Right atrium auricular region (tissue), 2 donors: ENCODE data around the gene TMTC4. TPM values are rescaled to one million over a fixed set of nuclear protein-coding genes. Genes with fewer than 3 reads are reported as not detected.

Experiments used
- DNase-seq: peaks from one replicate; pipeline ENCODE4 v3.0.0-alpha.2; 2019; ENCODE audit warnings: low spot score
- H3K27ac ChIP-seq, 2 donors: fragments of 200-600 bp; sonication (generic); 1 replicate in 1 of 2; 2 replicates in 1 of 2; pipeline ENCODE4 v1.5.1; 2016 to 2019
- H3K27me3 ChIP-seq, 2 donors: fragments of 200-600 bp; sonication (generic); one replicate each; pipeline versions ENCODE4 v1.5.1 to v1.6.0; 2017 to 2019
- H3K36me3 ChIP-seq: fragments of 200-600 bp; sonication (generic); one replicate; pipeline ENCODE4 v1.5.1; 2016
- H3K4me1 ChIP-seq, 2 donors: fragments of 200-600 bp; sonication (generic); one replicate each; pipeline versions ENCODE4 v1.5.1 to v1.6.0; 2017 to 2019
- H3K4me3 ChIP-seq, 2 donors: fragments of 200-600 bp; sonication (generic); 1 replicate in 1 of 2; 2 replicates in 1 of 2; pipeline ENCODE4 v1.5.1; 2017 to 2019; ENCODE audit warnings: mild to moderate bottlenecking in 1 of 2, moderate library complexity in 1 of 2
- H3K9me3 ChIP-seq, 2 donors: fragments of 200-600 bp; sonication (generic); one replicate each; pipeline ENCODE4 v1.5.1; 2019
- total RNA-seq, 2 donors: library from RNA; depleted of rRNA; stranded (reverse); fragments of >200 nt; gene quantifications; one replicate each; pipeline ENCODE4 v1.1.0, GENCODE V29; 2016
- TF ChIP-seq, protein P1 (sequence below), 2 donors: fragments of 200-600 bp; sonication (generic); IDR thresholded peaks; one replicate each; pipeline ENCODE4 v1.5.1; 2019; ENCODE audit warnings: antibody characterized with exemption in 2 of 2

TMTC4 gene
- total RNA-seq, 2 donors from 2014 or later, result 3.5 to 7.6 TPM

DNA sequence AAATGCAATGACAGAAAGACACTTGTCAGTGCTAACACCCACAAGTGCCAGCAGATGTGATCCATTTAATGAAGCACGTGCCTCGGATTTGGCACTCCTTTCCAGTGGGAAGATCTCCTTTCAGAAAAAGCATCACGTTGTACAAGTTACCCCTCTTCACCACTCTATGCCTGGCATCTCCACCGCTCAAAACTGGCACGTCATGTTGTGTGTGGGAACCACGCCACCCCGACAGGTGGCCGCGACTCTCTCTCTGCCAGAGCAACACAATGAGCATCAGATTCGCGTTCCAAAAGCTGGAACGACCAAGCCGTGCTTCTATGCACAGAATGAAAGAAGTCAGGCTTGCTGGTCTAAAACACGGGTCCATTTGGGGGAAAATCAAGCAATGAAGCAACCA lies 24.3 kb downstream of the TMTC4 start:
- Histone ChIP-seq H3K9me3 (no peaks in the 10 kb centered on the region), H3K27me3 (no peaks in the 10 kb centered on the region), H3K27ac (no peak overlapping the region), H3K4me3 (no peak overlapping the region), H3K4me1 (no peaks in the 10 kb centered on the region), H3K36me3 (no peaks in the 10 kb centered on the region)
- DNase-seq, result no peak
- TF ChIP-seq, protein P1, sequence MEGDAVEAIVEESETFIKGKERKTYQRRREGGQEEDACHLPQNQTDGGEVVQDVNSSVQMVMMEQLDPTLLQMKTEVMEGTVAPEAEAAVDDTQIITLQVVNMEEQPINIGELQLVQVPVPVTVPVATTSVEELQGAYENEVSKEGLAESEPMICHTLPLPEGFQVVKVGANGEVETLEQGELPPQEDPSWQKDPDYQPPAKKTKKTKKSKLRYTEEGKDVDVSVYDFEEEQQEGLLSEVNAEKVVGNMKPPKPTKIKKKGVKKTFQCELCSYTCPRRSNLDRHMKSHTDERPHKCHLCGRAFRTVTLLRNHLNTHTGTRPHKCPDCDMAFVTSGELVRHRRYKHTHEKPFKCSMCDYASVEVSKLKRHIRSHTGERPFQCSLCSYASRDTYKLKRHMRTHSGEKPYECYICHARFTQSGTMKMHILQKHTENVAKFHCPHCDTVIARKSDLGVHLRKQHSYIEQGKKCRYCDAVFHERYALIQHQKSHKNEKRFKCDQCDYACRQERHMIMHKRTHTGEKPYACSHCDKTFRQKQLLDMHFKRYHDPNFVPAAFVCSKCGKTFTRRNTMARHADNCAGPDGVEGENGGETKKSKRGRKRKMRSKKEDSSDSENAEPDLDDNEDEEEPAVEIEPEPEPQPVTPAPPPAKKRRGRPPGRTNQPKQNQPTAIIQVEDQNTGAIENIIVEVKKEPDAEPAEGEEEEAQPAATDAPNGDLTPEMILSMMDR (IDR thresholded peaks at IDR 0.05), result no peak

DNA sequence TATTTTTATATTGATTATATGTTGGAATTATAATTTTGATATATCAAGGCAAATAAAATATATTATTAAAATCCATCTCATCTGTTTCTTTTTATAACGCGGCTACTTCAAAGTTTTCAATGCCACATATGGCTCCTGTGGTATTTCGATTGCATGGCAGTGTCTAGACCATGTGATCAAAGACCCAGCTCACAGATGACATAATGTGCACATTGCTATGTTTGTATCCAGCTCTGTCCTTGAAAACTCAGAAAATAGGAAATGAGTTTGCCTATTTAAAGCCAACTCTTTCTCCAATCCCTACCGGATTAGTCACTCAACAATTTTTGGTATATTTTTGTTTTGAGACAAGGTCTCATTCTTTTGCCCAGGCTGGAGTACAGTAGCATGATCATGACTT lies 26.2 kb downstream of the TMTC4 start:
- Histone ChIP-seq H3K27me3 (no peaks in the 10 kb centered on the region), H3K4me1 (no peaks in the 10 kb centered on the region), H3K36me3 (no peaks in the 10 kb centered on the region), H3K9me3 (no peaks in the 10 kb centered on the region), H3K27ac (no peak overlapping the region), H3K4me3 (no peak overlapping the region)
- no peak for DNase-seq
- TF ChIP-seq, protein P1 (IDR thresholded peaks at IDR 0.05), result no peak

DNA sequence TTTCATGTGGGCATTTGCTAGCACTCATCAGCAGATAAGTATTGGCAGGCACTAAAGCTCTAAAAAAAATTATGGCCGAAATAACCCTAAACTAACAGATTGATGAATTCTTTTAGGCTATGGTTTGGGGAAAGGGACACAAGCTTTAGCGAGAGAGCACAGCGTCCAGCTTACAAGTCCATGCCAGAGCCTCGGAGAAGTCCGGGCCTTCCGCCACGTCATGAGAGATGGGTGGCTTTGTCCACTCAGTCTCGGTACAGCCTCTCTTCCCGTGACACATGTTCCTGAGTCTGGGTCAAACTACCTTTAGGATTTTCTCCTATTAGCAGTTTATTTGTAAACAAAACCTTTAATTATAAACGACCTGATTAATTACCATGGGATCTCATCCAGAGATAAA lies 27.7 kb downstream of the TMTC4 start:
- Histone ChIP-seq H3K36me3 (no peaks in the 10 kb centered on the region), H3K4me3 (no peak overlapping the region), H3K4me1 (no peaks in the 10 kb centered on the region), H3K27ac (no peak overlapping the region), H3K27me3 (no peaks in the 10 kb centered on the region), H3K9me3 (no peaks in the 10 kb centered on the region)
- TF ChIP-seq, protein P1 (IDR thresholded peaks at IDR 0.05), result no peak
- DNase-seq, result no peak

DNA sequence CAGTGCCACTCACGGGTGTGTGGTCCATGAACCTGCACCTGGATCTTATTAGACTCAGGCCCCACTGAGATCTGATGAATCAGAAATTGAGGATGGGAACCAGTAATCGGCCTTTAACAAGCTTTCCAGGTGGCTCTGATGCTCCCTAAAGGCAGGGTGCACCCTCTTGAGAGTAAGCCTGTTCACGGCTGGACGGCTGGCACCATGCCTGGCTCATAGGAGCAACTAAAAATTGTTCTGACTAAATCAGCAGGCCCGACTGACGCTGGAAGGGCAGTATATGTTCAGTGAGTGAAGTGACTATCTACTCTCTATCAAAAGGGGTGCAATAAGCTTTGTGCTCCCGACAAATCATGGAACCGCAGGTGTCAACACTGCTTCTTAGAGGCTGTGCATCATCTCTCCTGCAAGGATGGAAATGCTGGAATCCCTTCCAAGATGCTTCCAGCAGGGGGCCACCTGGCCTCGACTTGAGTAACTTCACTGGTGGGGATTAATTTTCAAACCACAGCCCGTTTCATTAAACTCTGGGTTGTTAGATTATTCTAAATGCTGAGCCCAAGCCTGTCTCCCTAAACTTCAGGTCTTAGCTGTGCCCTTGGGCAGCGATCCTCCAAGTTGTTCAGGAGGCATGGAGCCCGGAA lies 28.4 kb downstream of the TMTC4 start:
- Histone ChIP-seq H3K4me1 (no peaks in the 10 kb centered on the region), H3K36me3 (no peaks in the 10 kb centered on the region), H3K27ac (no peak overlapping the region), H3K27me3 (no peaks in the 10 kb centered on the region), H3K4me3 (no peak overlapping the region), H3K9me3 (no peaks in the 10 kb centered on the region)
- TF ChIP-seq, protein P1 (IDR thresholded peaks at IDR 0.05), result peak; percentile 18 to 42
- no peak for DNase-seq

DNA sequence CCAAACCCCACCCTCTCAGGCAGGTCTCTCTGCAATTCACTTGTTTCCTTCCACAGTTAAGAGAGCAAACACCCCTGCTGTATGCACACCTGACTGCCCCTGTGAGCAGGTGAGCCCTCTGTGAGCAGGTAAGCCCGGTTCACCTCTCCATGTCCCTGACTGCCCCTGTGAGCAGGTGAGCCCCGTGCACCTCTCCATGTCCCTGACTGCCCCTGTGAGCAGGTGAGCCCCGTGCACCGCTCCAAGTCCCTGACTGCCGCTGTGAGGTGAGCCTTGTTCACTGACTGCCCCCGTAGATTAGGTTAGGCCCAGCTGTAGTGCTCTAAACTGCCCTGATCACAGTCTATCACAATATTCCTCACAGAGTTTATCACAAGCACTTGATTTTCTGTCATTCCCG lies 29.2 kb downstream of the TMTC4 start:
- Histone ChIP-seq H3K4me3 (no peak overlapping the region), H3K9me3 (no peaks in the 10 kb centered on the region), H3K27me3 (no peaks in the 10 kb centered on the region), H3K27ac (no peak overlapping the region), H3K4me1 (no peaks in the 10 kb centered on the region), H3K36me3 (no peaks in the 10 kb centered on the region)
- no peak for DNase-seq
- TF ChIP-seq, protein P1 (IDR thresholded peaks at IDR 0.05), result no peak

DNA sequence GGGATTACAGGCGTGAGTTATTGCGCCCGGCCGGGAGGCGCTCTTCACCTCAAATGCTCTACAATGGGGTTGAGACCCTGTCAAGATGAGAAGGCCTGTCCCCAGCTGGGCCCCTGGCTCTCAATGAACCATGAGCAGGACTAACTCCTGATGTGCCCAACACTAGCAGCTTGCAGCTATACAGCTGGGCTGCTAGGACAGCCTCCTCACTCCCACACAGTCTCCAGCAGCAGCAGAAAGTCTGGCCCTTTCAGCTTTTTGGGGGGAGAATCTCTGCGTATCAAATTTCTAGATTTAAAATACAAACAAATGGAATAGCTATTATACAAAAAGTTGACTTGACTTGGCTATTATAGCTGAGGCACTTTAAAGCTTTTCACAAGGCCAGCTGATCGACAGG lies 30.2 kb downstream of the TMTC4 start:
- no peak for DNase-seq
- Histone ChIP-seq H3K27me3 (no peaks in the 10 kb centered on the region), H3K4me1 (no peaks in the 10 kb centered on the region), H3K9me3 (no peaks in the 10 kb centered on the region), H3K27ac (no peak overlapping the region), H3K36me3 (no peaks in the 10 kb centered on the region), H3K4me3 (no peak overlapping the region)
- TF ChIP-seq, protein P1 (IDR thresholded peaks at IDR 0.05), result no peak
